Measurements from ENCODE around the gene TSPO2. TPM values are rescaled to one million over a fixed set of nuclear protein-coding genes. Genes with fewer than 3 reads are reported as not detected.

The TSPO2 gene
- total and polyA plus RNA-seq, 12 donors: 0.44 TPM; not detected in 11

GRCh38 chr6:41033776-41034175, 8.5 kb upstream of the TSPO2 start:
- DNase-seq: no peak

GRCh38 chr6:41036186-41036585, 6.1 kb upstream of the TSPO2 start:
- H3K36me3 ChIP-seq (replicated peaks in 1 of 2): no peaks in the 10 kb centered on the region
- no peak for DNase-seq
- no peaks in the 10 kb centered on the region for H3K4me1 ChIP-seq (replicated peaks in 1 of 2)
- H3K27me3 ChIP-seq: no peaks in the 10 kb centered on the region
- no peak for TF ChIP-seq POLR2A (IDR thresholded peaks at IDR 0.05)
- TF ChIP-seq CTCF (IDR thresholded peaks at IDR 0.05): no peak
- H3K27ac ChIP-seq: no peak overlapping the region
- 51 to 58% (median 55%) methylated on average over 3 of the region's 3 CpGs for WGBS, 4 donors
- no peak overlapping the region for H3K4me3 ChIP-seq
- H3K9me3 ChIP-seq (replicated peaks in 1 of 3): no peaks in the 10 kb centered on the region
- intact Hi-C loops (cut with DNase I): no loop called here

More at GRCh38 chr6:41033776-41034175, 8.5 kb upstream of the TSPO2 start:
- no peaks in the 10 kb centered on the region for H3K36me3 ChIP-seq (replicated peaks in 1 of 2)
- no peaks in the 10 kb centered on the region for H3K9me3 ChIP-seq (replicated peaks in 1 of 3)
- intact Hi-C loops (cut with DNase I): no loop called here
- TF ChIP-seq CTCF (IDR thresholded peaks at IDR 0.05) (no peak), POLR2A (IDR thresholded peaks at IDR 0.05) (no peak)
- no peaks in the 10 kb centered on the region for H3K4me1 ChIP-seq (replicated peaks in 1 of 2)
- WGBS, 4 donors: 89 to 94% (median 91%) methylated on average over 13 of the region's 13 CpGs; no CpG with 5 or more reads in 1 of the 4 donors
- H3K27me3 ChIP-seq: no peaks in the 10 kb centered on the region
- H3K4me3 ChIP-seq: no peak overlapping the region
- no peak overlapping the region for H3K27ac ChIP-seq

- no peak overlapping the region for H3K27ac ChIP-seq
- no peaks in the 10 kb centered on the region for H3K4me1 ChIP-seq (replicated peaks in 1 of 2)
- 80 to 100% (median 92%) methylated on average over 2 of the region's 2 CpGs for WGBS, 4 donors
- H3K27me3 ChIP-seq: no peaks in the 10 kb centered on the region
- intact Hi-C loops (cut with DNase I): no loop called here
- no peaks in the 10 kb centered on the region for H3K36me3 ChIP-seq (replicated peaks in 1 of 2)
- no peak for TF ChIP-seq POLR2A (IDR thresholded peaks at IDR 0.05)
- no peak for TF ChIP-seq CTCF (IDR thresholded peaks at IDR 0.05)
- H3K9me3 ChIP-seq (replicated peaks in 1 of 3): no peaks in the 10 kb centered on the region
- DNase-seq: no peak
- no peak overlapping the region for H3K4me3 ChIP-seq
Measured at GRCh38 chr6:41036601-41037000, 5.7 kb upstream of the TSPO2 start.

- no peaks in the 10 kb centered on the region for H3K9me3 ChIP-seq (replicated peaks in 1 of 3)
- H3K4me3 ChIP-seq: no peak overlapping the region
- no peak overlapping the region for H3K27ac ChIP-seq
- H3K4me1 ChIP-seq (replicated peaks in 1 of 2): no peaks in the 10 kb centered on the region
- no peaks in the 10 kb centered on the region for H3K36me3 ChIP-seq (replicated peaks in 1 of 2)
- 87 to 92% (median 89%) methylated on average over 12 to 13 of the region's 13 CpGs for WGBS, 4 donors
- H3K27me3 ChIP-seq: no peaks in the 10 kb centered on the region
- intact Hi-C loops (cut with DNase I): no loop called here
- DNase-seq: no peak
- TF ChIP-seq CTCF (IDR thresholded peaks at IDR 0.05) (no peak), POLR2A (IDR thresholded peaks at IDR 0.05) (no peak)
Measured at GRCh38 chr6:41037107-41037900, 5.0 kb upstream of the TSPO2 start.
